GM18907 (cell line): ENCODE measurements around the gene ABCB6.
A peak's percentile ranks its signal among the peaks of the same experiment; 100 is the strongest.

Experiments
- ATAC-seq: cut with Tn5 transposase; IDR thresholded peaks from one replicate; pipeline ENCODE4 v1.9.1; 2021; ENCODE audit warnings: mild to moderate bottlenecking, moderate library complexity; ENCODE audit not compliant: unreplicated experiment

ABCB6 gene

GRCh38 chr2:219171231-219171651, 47.5 kb downstream of the ABCB6 start:
- no peak for ATAC-seq

GRCh38 chr2:219169930-219170654, 48.7 kb downstream of the ABCB6 start, which contains the start of gene SLC23A3:
Gene SLC23A3, minus strand, starts transcription at chr2:219170029. Its CDS starts 45 bp downstream, at chr2:219169984.
- ATAC-seq, result no peak

- no peak for ATAC-seq
These were observed 49.8 kb downstream of the ABCB6 start for GRCh38 chr2:219168932-219169331.

GRCh38 chr2:219168526-219168925, 50.2 kb downstream of the ABCB6 start:
- no peak for ATAC-seq

GRCh38 chr2:219167997-219168396, 50.8 kb downstream of the ABCB6 start:
- no peak for ATAC-seq

GRCh38 chr2:219165058-219165911, 53.5 kb downstream of the ABCB6 start:
- no peak for ATAC-seq

GRCh38 chr2:219163156-219163555, 55.6 kb downstream of the ABCB6 start:
- ATAC-seq, result no peak

GRCh38 chr2:219161097-219161496, 57.7 kb downstream of the ABCB6 start:
- no peak for ATAC-seq

- peak; percentile 84 for ATAC-seq
These were observed 58.4 kb downstream of the ABCB6 start, which contains the start of gene NHEJ1 for GRCh38 chr2:219160186-219161017. Gene NHEJ1, minus strand, starts transcription at chr2:219160815. Its CDS starts 2,453 bp downstream, at chr2:219158362.
